Germinal center (tissue), 1 donor: ENCODE data around the gene CAPN11.
"Not testable (repeated sequence)": the region's sequence is repeated elsewhere in the genome, so short reads cannot be mapped to it uniquely, and the experiment has no call there.

Experiments
- DNase-seq: peaks from one replicate; pipeline ENCODE4 v3.0.0; 2012; ENCODE audit warnings: mixed read lengths, low spot score

Gene CAPN11

GRCh38 chr6:44131892-44132291 is 26.7 kb upstream of the CAPN11 start:
- no peak for DNase-seq

- no peak for DNase-seq
Measured at GRCh38 chr6:44132476-44132875, 26.1 kb upstream of the CAPN11 start.

GRCh38 chr6:44133003-44133931 is 25.4 kb upstream of the CAPN11 start:
- DNase-seq: no peak

GRCh38 chr6:44133981-44134711 is 24.5 kb upstream of the CAPN11 start:
- DNase-seq: no peak

- DNase-seq: no peak
Measured at GRCh38 chr6:44135173-44135758, 23.4 kb upstream of the CAPN11 start.

- DNase-seq: no peak
Measured at GRCh38 chr6:44135875-44136274, 22.7 kb upstream of the CAPN11 start.

- no peak for DNase-seq
Measured at GRCh38 chr6:44138717-44139350, 19.8 kb upstream of the CAPN11 start.

GRCh38 chr6:44139351-44139743 is 19.3 kb upstream of the CAPN11 start:
- no peak for DNase-seq

- no peak for DNase-seq
Measured at GRCh38 chr6:44142835-44143234, 15.8 kb upstream of the CAPN11 start.

- no peak for DNase-seq
Measured at GRCh38 chr6:44143731-44144130, 14.9 kb upstream of the CAPN11 start.

- DNase-seq: not testable (repeated sequence)
Measured at GRCh38 chr6:44144536-44144935, 14.1 kb upstream of the CAPN11 start.

GRCh38 chr6:44145839-44146238 is 12.8 kb upstream of the CAPN11 start:
- DNase-seq: no peak

- no peak for DNase-seq
Measured at GRCh38 chr6:44146685-44147084, 11.9 kb upstream of the CAPN11 start.

- DNase-seq: no peak
Measured at GRCh38 chr6:44147256-44147655, 11.4 kb upstream of the CAPN11 start.

GRCh38 chr6:44148306-44148705 is 10.3 kb upstream of the CAPN11 start:
- no peak for DNase-seq

- DNase-seq: no peak
Measured at GRCh38 chr6:44149369-44150012, 9.1 kb upstream of the CAPN11 start.

GRCh38 chr6:44150317-44150917 is 8.2 kb upstream of the CAPN11 start:
- DNase-seq: no peak

- peak; percentile 85 for DNase-seq
Measured at GRCh38 chr6:44151348-44152108, 7.1 kb upstream of the CAPN11 start.

GRCh38 chr6:44152109-44152461 is 6.5 kb upstream of the CAPN11 start:
- no peak for DNase-seq

- no peak for DNase-seq
Measured at GRCh38 chr6:44152533-44152932, 6.1 kb upstream of the CAPN11 start.

GRCh38 chr6:44154067-44154466 is 4.6 kb upstream of the CAPN11 start:
- no peak for DNase-seq
